ENCODE data around the gene ZDHHC14. TPM values are rescaled to one million over a fixed set of nuclear protein-coding genes. Genes with fewer than 3 reads are reported as not detected.
A peak's percentile ranks its signal among the peaks of the same experiment; 100 is the strongest.

The ZDHHC14 gene
- total RNA-seq, 2 experiments from 2014 or later = 7.8 to 9.8 TPM

GRCh38 chr6:157645201-157645795 lies 264.3 kb downstream of the ZDHHC14 start:
- Mint-ChIP-seq H3K36me3 (ENCODE audit: low read depth) (peaks cover 10% of the 10 kb centered on the region), H3K4me3 (no peak overlapping the region), H3K27ac (no peak overlapping the region), H3K4me1 (peaks cover 31% of the 10 kb centered on the region), H3K9me3 (no peaks in the 10 kb centered on the region), H3K27me3 (no peaks in the 10 kb centered on the region)
- POLR2A ChIA-PET = no interaction called here
- CTCF ChIA-PET = no interaction called here
- DNase-seq = no peak

DNA sequence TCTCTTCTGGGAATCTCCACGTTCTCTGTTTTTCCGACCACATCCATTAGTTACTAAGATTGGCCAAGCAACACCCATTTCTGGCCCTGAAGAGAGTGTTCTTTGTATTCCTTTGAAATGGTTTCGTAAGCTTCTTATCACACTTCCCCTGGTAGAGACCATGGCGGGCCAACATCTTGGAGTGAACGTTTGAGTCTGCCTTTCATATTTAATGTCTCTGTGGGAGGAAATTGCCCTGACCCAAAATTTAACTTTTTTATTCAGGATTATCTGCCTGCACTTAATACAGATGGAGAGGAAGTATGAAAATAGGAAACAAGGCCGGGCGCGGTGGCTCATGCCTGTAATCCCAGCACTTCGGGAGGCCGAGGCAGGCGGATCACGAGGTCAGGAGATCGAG lies 265.0 kb downstream of the ZDHHC14 start:
- Mint-ChIP-seq H3K27ac (no peak overlapping the region), H3K9me3 (no peaks in the 10 kb centered on the region), H3K4me3 (no peak overlapping the region), H3K4me1 (peaks cover 31% of the 10 kb centered on the region), H3K27me3 (no peaks in the 10 kb centered on the region), H3K36me3 (ENCODE audit: low read depth) (peaks cover 10% of the 10 kb centered on the region)
- POLR2A ChIA-PET = no interaction called here
- no peak for DNase-seq
- CTCF ChIA-PET = interaction anchor here (1.3 kb wide), 1 partner anchor 9 kb away, joined by 5 read pairs; no protein-coding TSS in a partner anchor

GRCh38 chr6:157647261-157647915 lies 266.4 kb downstream of the ZDHHC14 start:
- CTCF ChIA-PET = interaction anchor here (0.5 to 1.3 kb wide), 2 partner anchors 10 to 73 kb away, joined by 3 to 5 read pairs; no protein-coding TSS in a partner anchor
- Mint-ChIP-seq H3K36me3 (ENCODE audit: low read depth) (peaks cover 10% of the 10 kb centered on the region), H3K27ac (peak overlapping the region; percentile 42), H3K9me3 (no peaks in the 10 kb centered on the region), H3K27me3 (no peaks in the 10 kb centered on the region), H3K4me3 (no peak overlapping the region), H3K4me1 (peaks cover 31% of the 10 kb centered on the region)
- POLR2A ChIA-PET = interaction anchor here (0.5 kb wide), 1 partner anchor 14 kb away, joined by 4 read pairs; no protein-coding TSS in a partner anchor
- peak; percentile 37 for DNase-seq

DNA sequence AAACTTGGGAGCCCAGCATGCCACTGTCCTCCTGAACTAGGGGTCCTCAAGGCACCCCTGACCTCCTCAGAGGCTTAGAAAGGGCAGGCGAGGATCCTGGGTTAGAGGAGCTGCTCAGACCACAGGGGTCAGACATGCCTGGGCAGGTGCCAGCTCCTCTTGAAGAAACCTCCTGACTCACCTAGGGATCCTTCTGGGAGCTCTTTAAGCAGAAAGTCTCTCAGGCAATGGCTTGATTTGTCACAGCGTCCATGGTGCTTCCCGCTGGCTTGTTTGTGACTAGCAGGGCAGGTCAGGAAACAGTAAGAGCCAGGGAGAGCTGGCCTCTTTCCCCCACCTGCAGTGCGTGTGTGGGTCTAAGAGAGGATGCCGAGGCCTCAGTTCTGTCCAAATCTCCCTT lies 267.6 kb downstream of the ZDHHC14 start:
- Mint-ChIP-seq H3K4me3 (no peak overlapping the region), H3K27me3 (no peaks in the 10 kb centered on the region), H3K9me3 (no peaks in the 10 kb centered on the region), H3K27ac (no peak overlapping the region), H3K4me1 (peaks cover 31% of the 10 kb centered on the region), H3K36me3 (ENCODE audit: low read depth) (peaks cover 10% of the 10 kb centered on the region)
- DNase-seq = no peak
- CTCF ChIA-PET = no interaction called here
- POLR2A ChIA-PET = no interaction called here

GRCh38 chr6:157649311-157650260 lies 268.6 kb downstream of the ZDHHC14 start:
- Mint-ChIP-seq H3K36me3 (ENCODE audit: low read depth) (peaks cover 10% of the 10 kb centered on the region), H3K4me3 (no peak overlapping the region), H3K9me3 (no peaks in the 10 kb centered on the region), H3K27ac (peak overlapping the region; percentile 21), H3K27me3 (no peaks in the 10 kb centered on the region), H3K4me1 (peaks cover 31% of the 10 kb centered on the region)
- ChIA-PET CTCF (no interaction called here), POLR2A (no interaction called here)
- DNase-seq = no peak

- CTCF ChIA-PET = interaction anchor here (0.9 kb wide), 1 partner anchor 13 kb away, joined by 3 read pairs; no protein-coding TSS in a partner anchor
- POLR2A ChIA-PET = no interaction called here
- H3K4me1 Mint-ChIP-seq = peaks cover 31% of the 10 kb centered on the region
- H3K27me3 Mint-ChIP-seq = no peaks in the 10 kb centered on the region
- no peak overlapping the region for H3K4me3 Mint-ChIP-seq
- H3K36me3 Mint-ChIP-seq (ENCODE audit: low read depth) = peaks cover 10% of the 10 kb centered on the region
- H3K9me3 Mint-ChIP-seq = no peaks in the 10 kb centered on the region
- DNase-seq = no peak
- H3K27ac Mint-ChIP-seq = no peak overlapping the region
Observed at GRCh38 chr6:157650261-157650640, 269.3 kb downstream of the ZDHHC14 start.

- ChIA-PET POLR2A (no interaction called here), CTCF (interaction anchor here (0.9 kb wide), 1 partner anchor 14 kb away, joined by 3 read pairs; no protein-coding TSS in a partner anchor)
- peaks cover 10% of the 10 kb centered on the region for H3K36me3 Mint-ChIP-seq (ENCODE audit: low read depth)
- H3K27ac Mint-ChIP-seq = no peak overlapping the region
- no peaks in the 10 kb centered on the region for H3K27me3 Mint-ChIP-seq
- peaks cover 29% of the 10 kb centered on the region for H3K4me1 Mint-ChIP-seq
- H3K9me3 Mint-ChIP-seq = no peaks in the 10 kb centered on the region
- H3K4me3 Mint-ChIP-seq = no peak overlapping the region
- no peak for DNase-seq
Observed at GRCh38 chr6:157650801-157651200, 269.8 kb downstream of the ZDHHC14 start.

- Mint-ChIP-seq H3K36me3 (ENCODE audit: low read depth) (peaks cover 10% of the 10 kb centered on the region), H3K27ac (no peak overlapping the region), H3K4me3 (no peak overlapping the region), H3K9me3 (no peaks in the 10 kb centered on the region), H3K4me1 (peaks cover 21% of the 10 kb centered on the region), H3K27me3 (no peaks in the 10 kb centered on the region)
- POLR2A ChIA-PET = no interaction called here
- no peak for DNase-seq
- CTCF ChIA-PET = no interaction called here
Observed at GRCh38 chr6:157651731-157652490, 270.9 kb downstream of the ZDHHC14 start.

DNA sequence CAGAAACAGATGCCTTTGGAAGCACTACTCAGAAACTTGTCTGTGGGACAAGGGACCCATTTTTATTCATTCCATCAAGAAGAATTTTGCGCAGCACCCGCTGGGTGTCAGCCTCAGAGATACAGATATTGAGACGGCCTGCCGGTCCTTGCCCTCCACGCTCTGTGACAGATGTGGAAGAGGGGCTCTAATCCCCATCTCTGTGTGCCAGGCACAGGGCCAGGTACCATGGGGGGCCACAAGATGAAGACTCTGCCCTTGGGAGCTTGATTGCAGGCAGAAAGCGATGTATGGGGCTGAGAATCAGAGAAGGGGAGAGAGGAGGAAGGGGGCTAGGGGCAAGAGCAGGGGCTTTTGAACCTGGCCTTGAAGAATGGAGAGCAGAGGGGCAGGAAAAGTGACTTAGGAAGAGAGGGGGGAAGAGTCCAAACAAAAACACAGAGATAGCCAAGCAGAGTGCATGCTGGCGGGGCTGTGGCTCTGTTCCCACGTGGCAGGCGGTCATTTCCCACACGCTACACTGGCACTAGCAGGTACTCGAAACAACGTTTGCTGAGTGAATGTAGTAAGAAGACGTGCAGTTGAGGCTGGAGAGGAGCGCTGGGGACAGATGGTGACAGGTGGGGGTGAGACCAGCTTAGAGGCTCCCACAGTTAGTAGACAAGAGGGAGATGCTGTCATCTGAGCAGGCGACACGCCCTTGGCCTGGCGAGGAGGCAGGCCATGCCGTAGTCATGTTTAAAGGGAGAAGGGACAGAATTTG lies 271.8 kb downstream of the ZDHHC14 start:
- Mint-ChIP-seq H3K9me3 (no peaks in the 10 kb centered on the region), H3K27ac (no peak overlapping the region), H3K4me3 (no peak overlapping the region), H3K4me1 (peaks cover 12% of the 10 kb centered on the region), H3K36me3 (ENCODE audit: low read depth) (peaks cover 5% of the 10 kb centered on the region), H3K27me3 (no peaks in the 10 kb centered on the region)
- POLR2A ChIA-PET = no interaction called here
- DNase-seq = no peak
- CTCF ChIA-PET = no interaction called here

GRCh38 chr6:157653521-157653920 lies 272.5 kb downstream of the ZDHHC14 start:
- ChIA-PET POLR2A (no interaction called here), CTCF (no interaction called here)

DNA sequence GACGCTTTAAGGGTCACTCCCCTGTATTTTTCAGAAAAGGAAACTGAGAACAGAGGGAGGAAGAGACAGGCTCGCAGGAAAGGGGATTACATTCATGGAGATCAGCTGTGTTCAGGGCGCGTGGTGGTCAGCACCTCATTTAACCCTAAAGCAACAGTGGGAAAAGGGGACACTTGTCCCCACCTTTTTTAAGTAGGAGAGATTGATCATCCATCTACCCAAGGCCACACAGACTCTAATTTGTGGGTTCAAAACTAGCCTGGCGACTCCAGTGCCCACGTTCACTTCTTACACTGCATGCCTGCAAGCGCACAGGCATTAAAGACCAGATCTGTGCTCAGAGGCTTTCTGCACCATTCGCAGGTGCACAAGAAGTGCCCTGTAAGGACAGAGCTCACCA lies 274.1 kb downstream of the ZDHHC14 start:
- no peak overlapping the region for H3K27ac Mint-ChIP-seq
- H3K36me3 Mint-ChIP-seq (ENCODE audit: low read depth) = no peaks in the 10 kb centered on the region
- H3K4me1 Mint-ChIP-seq = peaks cover 11% of the 10 kb centered on the region
- no peaks in the 10 kb centered on the region for H3K27me3 Mint-ChIP-seq
- POLR2A ChIA-PET = no interaction called here
- CTCF ChIA-PET = no interaction called here
- H3K9me3 Mint-ChIP-seq = no peaks in the 10 kb centered on the region
- no peak for DNase-seq
- no peak overlapping the region for H3K4me3 Mint-ChIP-seq

More at GRCh38 chr6:157653521-157653920, 272.5 kb downstream of the ZDHHC14 start:
- Mint-ChIP-seq H3K9me3 (no peaks in the 10 kb centered on the region), H3K4me1 (peaks cover 5% of the 10 kb centered on the region), H3K27me3 (no peaks in the 10 kb centered on the region), H3K36me3 (ENCODE audit: low read depth) (no peaks in the 10 kb centered on the region), H3K4me3 (no peak overlapping the region), H3K27ac (no peak overlapping the region)
- DNase-seq = no peak

DNA sequence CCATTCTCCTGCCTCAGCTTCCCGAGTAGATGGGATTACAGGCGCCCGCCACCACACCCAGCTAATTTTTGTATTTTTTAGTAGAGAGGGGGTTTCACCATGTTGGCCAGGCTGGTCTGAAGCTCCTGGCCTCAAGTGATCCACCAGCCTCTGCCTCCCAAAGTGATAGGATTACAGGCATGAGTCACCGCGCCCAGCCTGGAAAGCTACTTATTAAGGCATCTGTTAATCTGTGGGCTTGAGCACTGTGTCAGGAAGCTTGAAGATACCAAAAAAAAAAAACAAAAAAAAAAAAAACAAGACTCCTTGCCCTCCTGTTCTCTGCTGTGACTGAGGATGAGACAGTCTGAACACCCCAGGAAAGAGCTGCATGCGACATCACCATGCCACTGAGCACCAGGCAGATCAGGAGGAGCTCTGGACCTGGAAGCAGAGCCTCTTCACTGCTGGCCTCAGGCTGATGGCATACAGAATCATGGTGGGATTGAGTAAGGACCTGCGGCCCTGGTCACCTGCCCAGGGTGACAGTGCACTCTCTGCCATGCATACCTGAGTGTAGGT lies 275.5 kb downstream of the ZDHHC14 start:
- no peak overlapping the region for H3K4me3 Mint-ChIP-seq
- H3K27me3 Mint-ChIP-seq = no peaks in the 10 kb centered on the region
- ChIA-PET POLR2A (no interaction called here), CTCF (interaction anchor here (0.6 to 1.5 kb wide), 2 partner anchors 32 to 617 kb away, joined by 3 read pairs; no protein-coding TSS in a partner anchor)
- DNase-seq = no peak
- H3K9me3 Mint-ChIP-seq = no peaks in the 10 kb centered on the region
- H3K4me1 Mint-ChIP-seq = peaks cover 11% of the 10 kb centered on the region
- H3K27ac Mint-ChIP-seq = no peak overlapping the region
- H3K36me3 Mint-ChIP-seq (ENCODE audit: low read depth) = no peaks in the 10 kb centered on the region

Measured in activated CD4-positive, alpha-beta T cell treated with anti-CD3 and anti-CD28 coated beads, Interleukin-2, amount 10 ng/mL, durations not matched to agents 7 days and 5 days (primary cell).